Osteocyte (in vitro differentiated cells): ENCODE results near the gene PPARA. TPM values are rescaled to one million over a fixed set of nuclear protein-coding genes. Genes with fewer than 3 reads are reported as not detected.

Source experiments
- DNase-seq: peaks from one replicate; pipeline ENCODE4 v3.0.0; 2021; ENCODE audit warnings: mixed read lengths; ENCODE audit not compliant: unreplicated experiment; ENCODE audit errors: extremely low spot score
- H3K27ac Mint-ChIP-seq: one replicate; pipeline ENCODE4 v1.8.0; 2021; ENCODE audit warnings: mild to moderate bottlenecking, mixed read lengths; ENCODE audit not compliant: unreplicated experiment
- H3K27me3 Mint-ChIP-seq: one replicate; pipeline ENCODE4 v1.8.0; 2021; ENCODE audit warnings: mixed read lengths; ENCODE audit not compliant: unreplicated experiment
- H3K36me3 Mint-ChIP-seq: one replicate; pipeline ENCODE4 v1.8.0; 2021; ENCODE audit warnings: mixed read lengths; ENCODE audit not compliant: unreplicated experiment
- H3K4me1 Mint-ChIP-seq: one replicate; pipeline ENCODE4 v1.8.0; 2021; ENCODE audit warnings: mixed read lengths; ENCODE audit not compliant: unreplicated experiment
- H3K4me3 Mint-ChIP-seq: one replicate; pipeline ENCODE4 v1.8.0; 2021; ENCODE audit warnings: mild to moderate bottlenecking, moderate library complexity, mixed read lengths; ENCODE audit not compliant: unreplicated experiment
- H3K9me3 Mint-ChIP-seq: one replicate; pipeline ENCODE4 v1.8.0; 2021; ENCODE audit warnings: mixed read lengths; ENCODE audit not compliant: unreplicated experiment
- CTCF ChIP-seq: fragments of 200-600 bp; sonication (generic); IDR thresholded peaks from 2 replicates; pipeline ENCODE4 v1.5.0; 2021; ENCODE audit warnings: antibody characterized with exemption, mild to moderate bottlenecking, moderate library complexity
- total RNA-seq: library from RNA; stranded (reverse); gene quantifications from 2 replicates; pipeline ENCODE4 v1.2.1, GENCODE V29; 2021

Gene PPARA
- total RNA-seq, 1 donor from 2014 or later = 21.9 TPM

GRCh38 chr22:46240506-46240905, 90.2 kb downstream of the PPARA start:
- Mint-ChIP-seq H3K36me3 (peaks cover 22% of the 10 kb centered on the region), H3K27ac (no peak overlapping the region), H3K4me3 (no peak overlapping the region), H3K9me3 (no peaks in the 10 kb centered on the region), H3K4me1 (peaks cover 4% of the 10 kb centered on the region), H3K27me3 (no peaks in the 10 kb centered on the region)
- no peak for TF ChIP-seq CTCF
- DNase-seq = no peak

- peaks cover 4% of the 10 kb centered on the region for H3K4me1 Mint-ChIP-seq
- no peak for DNase-seq
- no peak overlapping the region for H3K27ac Mint-ChIP-seq
- no peaks in the 10 kb centered on the region for H3K27me3 Mint-ChIP-seq
- peaks cover 19% of the 10 kb centered on the region for H3K36me3 Mint-ChIP-seq
- no peaks in the 10 kb centered on the region for H3K9me3 Mint-ChIP-seq
- no peak for TF ChIP-seq CTCF
- no peak overlapping the region for H3K4me3 Mint-ChIP-seq
Measured at GRCh38 chr22:46240907-46241306, 90.6 kb downstream of the PPARA start.

- no peak overlapping the region for H3K27ac Mint-ChIP-seq
- no peak for DNase-seq
- peaks cover 18% of the 10 kb centered on the region for H3K36me3 Mint-ChIP-seq
- peaks cover 5% of the 10 kb centered on the region for H3K4me1 Mint-ChIP-seq
- H3K9me3 Mint-ChIP-seq = no peaks in the 10 kb centered on the region
- no peak overlapping the region for H3K4me3 Mint-ChIP-seq
- TF ChIP-seq CTCF = no peak
- no peaks in the 10 kb centered on the region for H3K27me3 Mint-ChIP-seq
Measured at GRCh38 chr22:46241396-46242007, 91.2 kb downstream of the PPARA start.

- Mint-ChIP-seq H3K4me3 (no peak overlapping the region), H3K27me3 (no peaks in the 10 kb centered on the region), H3K36me3 (peaks cover 12% of the 10 kb centered on the region), H3K4me1 (peaks cover 6% of the 10 kb centered on the region), H3K9me3 (no peaks in the 10 kb centered on the region), H3K27ac (no peak overlapping the region)
- no peak for TF ChIP-seq CTCF
- DNase-seq = no peak
Measured at GRCh38 chr22:46242076-46242475, 91.8 kb downstream of the PPARA start.

GRCh38 chr22:46244771-46245170, 94.4 kb downstream of the PPARA start:
- Mint-ChIP-seq H3K4me3 (no peak overlapping the region), H3K27ac (no peak overlapping the region), H3K4me1 (peaks cover 11% of the 10 kb centered on the region), H3K36me3 (peaks cover under 1% of the 10 kb centered on the region), H3K27me3 (no peaks in the 10 kb centered on the region), H3K9me3 (no peaks in the 10 kb centered on the region)
- no peak for TF ChIP-seq CTCF
- DNase-seq = no peak
